Cardiac fibroblast (primary cell): ENCODE measurements around the gene SOX2.

Source experiments
- DNase-seq, 2 donors: peaks; one replicate each; pipeline versions ENCODE4 v3.0.0 to v3.0.0-alpha.2; 2010; ENCODE audit warnings: low read depth in 2 of 2
- H3K4me3 ChIP-seq, 2 donors: replicated peaks in 1 of 2; 1 replicate in 1 of 2; 2 replicates in 1 of 2; pipeline ENCODE4 v1.5.1; 2011; ENCODE audit warnings: low read depth in 2 of 2, low read length in 2 of 2, mild to moderate bottlenecking in 2 of 2, moderate library complexity in 1 of 2
- TF ChIP-seq, protein P1 (sequence below): IDR thresholded peaks from one replicate; pipeline ENCODE4 v1.5.1; 2011; ENCODE audit warnings: low read depth, mild to moderate bottlenecking, low read length, inconsistent platforms

SOX2 gene

DNA sequence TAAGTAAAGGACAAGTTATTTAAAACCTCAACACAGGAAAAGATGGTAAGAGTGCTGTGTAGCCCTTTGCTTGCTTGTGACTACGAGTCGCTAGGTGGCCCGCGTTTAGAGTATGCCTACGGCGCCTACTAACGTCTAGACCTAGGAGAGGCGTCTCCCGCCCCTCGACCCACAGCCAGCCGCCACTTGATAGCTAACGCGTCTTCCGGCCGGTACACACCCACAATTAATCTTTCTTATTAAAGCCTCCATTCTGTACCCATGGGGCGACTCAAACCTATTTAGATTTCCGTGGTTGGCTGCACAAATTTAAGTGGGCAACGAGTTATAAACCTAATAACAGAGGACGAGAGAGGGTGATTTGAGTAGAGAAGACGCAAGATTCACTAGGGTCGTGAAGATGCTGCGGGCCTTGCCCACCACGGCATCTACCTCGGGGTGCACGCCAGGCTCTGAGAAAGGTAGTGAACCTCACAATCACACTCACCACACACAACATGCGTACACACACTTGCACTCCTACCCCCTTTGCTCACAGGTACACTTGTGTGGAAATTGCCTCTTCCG is 12.0 kb downstream of the SOX2 start:
- TF ChIP-seq, protein P1, sequence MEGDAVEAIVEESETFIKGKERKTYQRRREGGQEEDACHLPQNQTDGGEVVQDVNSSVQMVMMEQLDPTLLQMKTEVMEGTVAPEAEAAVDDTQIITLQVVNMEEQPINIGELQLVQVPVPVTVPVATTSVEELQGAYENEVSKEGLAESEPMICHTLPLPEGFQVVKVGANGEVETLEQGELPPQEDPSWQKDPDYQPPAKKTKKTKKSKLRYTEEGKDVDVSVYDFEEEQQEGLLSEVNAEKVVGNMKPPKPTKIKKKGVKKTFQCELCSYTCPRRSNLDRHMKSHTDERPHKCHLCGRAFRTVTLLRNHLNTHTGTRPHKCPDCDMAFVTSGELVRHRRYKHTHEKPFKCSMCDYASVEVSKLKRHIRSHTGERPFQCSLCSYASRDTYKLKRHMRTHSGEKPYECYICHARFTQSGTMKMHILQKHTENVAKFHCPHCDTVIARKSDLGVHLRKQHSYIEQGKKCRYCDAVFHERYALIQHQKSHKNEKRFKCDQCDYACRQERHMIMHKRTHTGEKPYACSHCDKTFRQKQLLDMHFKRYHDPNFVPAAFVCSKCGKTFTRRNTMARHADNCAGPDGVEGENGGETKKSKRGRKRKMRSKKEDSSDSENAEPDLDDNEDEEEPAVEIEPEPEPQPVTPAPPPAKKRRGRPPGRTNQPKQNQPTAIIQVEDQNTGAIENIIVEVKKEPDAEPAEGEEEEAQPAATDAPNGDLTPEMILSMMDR, result no peak
- H3K4me3 ChIP-seq, result no peak overlapping the region
- no peak for DNase-seq

DNA sequence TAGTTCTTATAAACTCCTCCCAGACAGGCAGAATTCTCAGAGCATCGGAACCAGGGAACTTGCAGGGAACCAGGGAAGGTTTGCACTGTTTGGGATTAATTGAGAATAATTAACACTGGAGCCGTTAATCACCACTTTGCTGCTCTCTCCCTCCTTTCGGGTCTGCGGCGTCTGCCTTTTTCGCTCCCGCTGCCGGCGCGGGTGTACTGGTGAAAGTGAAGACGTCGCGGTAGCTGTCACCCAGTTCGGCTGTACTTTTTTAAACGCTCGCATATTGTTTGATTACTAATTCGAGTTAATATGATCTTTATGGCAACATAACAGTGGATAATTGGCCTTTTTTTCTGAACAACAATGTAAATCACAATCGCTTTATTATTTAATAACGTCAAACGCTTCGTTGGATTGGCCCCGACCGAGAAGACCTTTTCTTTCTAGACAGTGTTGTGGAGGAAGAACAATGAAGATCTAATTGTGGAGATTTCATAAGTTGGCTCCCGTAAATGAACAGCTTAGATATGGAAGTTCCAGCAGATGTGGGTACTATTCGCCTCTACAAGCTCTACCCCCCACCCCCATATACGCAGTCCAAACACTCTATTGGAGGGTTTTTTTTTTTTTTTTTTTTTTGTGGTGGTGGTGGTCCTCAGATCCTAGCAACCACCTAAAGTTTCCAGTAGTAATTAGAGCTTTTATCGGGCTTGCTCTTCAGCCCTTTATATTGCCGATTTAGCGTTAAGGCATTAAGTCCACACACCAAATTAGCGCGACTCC is 12.7 kb downstream of the SOX2 start:
- DNase-seq, result no peak
- TF ChIP-seq, protein P1, result no peak
- no peak overlapping the region for H3K4me3 ChIP-seq

DNA sequence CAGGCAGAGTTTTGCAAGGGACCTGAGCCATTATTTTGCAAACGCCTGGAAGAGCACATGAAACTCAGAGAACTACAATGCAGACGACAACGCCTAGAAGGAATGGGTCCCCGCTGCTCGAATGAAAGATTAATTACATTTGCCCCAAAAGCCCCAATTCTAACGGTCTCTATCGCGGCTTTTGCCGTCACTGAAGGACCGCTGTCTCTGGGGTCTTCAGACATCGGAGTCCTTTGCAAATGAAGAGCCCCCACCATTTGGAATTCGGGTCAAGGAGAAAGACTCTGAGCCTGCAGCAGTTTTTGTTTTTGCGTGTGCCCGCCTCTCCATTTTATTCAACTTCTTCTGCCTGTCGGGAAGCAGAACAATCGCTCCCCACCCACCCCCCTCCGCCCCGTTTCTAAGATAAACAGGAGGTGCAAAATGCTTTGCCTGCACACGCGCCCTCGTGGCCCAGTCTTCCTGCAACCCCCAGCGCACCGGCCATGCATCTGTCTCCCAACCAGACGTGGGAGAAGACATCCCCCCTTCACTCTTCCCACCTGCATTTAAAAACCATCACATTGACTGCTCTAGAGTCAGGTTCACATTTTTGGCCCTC is 13.5 kb downstream of the SOX2 start:
- no peak overlapping the region for H3K4me3 ChIP-seq
- no peak for DNase-seq
- TF ChIP-seq, protein P1, result no peak

DNA sequence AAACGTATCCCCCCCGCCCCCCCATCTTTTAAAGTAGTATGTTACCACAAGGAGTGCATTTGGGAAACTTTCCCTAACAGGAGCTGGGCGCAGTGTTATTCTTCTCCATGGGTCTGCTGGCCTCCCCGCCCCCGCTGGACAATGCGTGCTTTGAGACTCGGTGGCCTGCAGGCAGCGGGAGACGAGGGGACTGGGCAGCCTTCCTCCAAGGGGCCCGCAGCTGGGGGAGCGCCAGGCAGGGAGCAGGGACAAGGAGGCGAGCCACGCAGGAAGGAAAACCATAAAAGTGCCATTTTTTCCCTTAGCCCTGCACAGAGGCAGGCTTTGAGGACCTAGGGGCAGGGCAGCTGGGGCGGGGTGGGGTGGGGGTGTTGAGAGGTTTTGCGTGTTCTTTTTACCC is 14.1 kb downstream of the SOX2 start:
- TF ChIP-seq, protein P1, result no peak
- H3K4me3 ChIP-seq, result no peak overlapping the region
- DNase-seq, result no peak

DNA sequence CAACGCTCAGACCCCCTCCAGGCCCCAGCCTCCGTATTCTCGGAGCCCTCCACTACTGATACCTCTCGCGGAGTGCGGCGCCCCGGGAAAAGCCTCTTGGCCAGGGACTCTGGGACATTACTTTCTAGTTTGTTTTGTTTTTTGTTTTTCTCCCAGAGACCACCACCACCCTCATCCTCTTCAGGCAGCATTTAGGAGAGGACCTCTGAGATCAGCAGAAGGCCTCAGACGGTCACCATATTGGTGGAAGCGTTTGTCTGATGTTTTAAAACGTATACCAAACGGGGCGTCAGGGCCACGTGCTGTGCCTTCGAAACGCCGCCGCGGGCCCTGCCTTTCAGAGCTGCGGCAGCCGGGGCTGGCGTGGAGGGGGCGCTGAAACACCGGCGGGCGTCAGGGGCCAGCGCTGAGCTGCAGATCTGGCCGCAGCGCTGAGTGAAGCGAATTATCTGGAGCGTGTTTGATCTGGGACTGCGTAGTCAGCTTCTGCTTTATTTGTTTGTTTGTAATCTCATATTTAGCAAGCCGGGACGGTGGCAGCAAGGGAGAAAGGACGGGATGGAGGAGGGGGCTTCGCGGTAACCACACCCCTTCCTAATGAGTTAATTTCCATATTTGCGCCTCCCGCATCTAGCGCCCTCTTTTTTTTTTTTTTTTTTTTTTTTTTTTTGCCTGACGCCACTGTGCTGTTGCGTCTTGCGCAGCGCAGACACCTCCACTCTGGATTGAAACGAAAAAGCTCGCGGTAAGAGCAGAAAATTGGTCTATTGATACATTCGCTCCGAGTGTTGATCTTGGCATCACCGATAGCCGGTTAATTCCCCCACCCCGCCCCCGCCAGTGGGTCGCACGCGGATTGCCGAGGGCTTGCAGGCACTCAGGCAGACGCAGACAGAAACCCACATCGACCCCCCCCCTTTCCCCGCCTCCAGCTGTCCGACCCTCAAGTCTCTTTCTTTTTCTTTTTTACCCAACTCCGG is 14.9 kb downstream of the SOX2 start:
- no peak for DNase-seq
- TF ChIP-seq, protein P1, result no peak
- peak overlapping the region in 1 of 2 donors; percentile 33 for H3K4me3 ChIP-seq

DNA sequence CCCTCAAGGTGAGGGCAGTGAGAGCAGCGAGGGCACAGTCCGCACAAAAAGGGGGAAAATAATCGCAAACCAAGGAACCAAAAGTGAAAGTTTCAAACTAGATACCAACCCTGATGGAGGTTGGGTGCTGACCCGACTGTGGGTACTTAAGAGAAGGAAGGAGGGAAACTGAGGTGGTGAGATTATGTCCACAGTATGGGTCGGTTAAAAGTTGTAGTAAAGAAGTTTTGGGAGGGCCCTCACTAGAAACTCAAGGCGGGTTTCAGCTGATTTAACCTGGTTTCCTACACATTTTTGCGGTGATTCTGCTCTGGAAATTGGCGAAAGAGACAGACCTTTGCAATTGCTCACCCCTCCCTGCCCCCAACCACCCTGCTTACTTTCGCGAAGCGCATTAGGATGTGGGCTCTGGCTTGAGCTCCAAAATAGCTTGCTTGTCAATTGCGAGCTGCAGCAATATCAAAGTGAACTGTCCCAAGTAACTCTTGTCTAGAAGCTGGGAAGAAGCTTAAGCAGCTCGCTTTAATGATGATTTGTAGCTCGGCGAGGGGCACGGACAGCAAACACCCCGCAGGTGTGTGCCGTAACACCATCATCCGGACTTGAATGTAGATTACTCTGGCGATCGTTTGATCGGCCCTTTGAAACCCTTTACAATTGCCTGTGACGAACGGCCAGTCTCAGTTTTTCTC is 15.8 kb downstream of the SOX2 start:
- no peak for DNase-seq
- peak overlapping the region in 1 of 2 donors; percentile 33 for H3K4me3 ChIP-seq
- TF ChIP-seq, protein P1, result no peak
